Stomach (tissue), 4 donors: ENCODE results near the gene PLCB4.

Source experiments
- POLR2A ChIP-seq, 4 donors: fragments of 450-650 bp; IDR thresholded peaks; one replicate each; pipeline ENCODE4 v1.6.1; 2016; ENCODE audit warnings: antibody characterized with exemption in 4 of 4, control low read depth in 2 of 4, mild to moderate bottlenecking in 1 of 4, moderate library complexity in 1 of 4
- POLR2AphosphoS5 ChIP-seq, 3 donors: sonication (generic); formaldehyde crosslinking; IDR thresholded peaks; one replicate each; pipeline ENCODE4 v1.6.1; 2016; ENCODE audit warnings: antibody characterized with exemption in 3 of 3
- TF ChIP-seq, protein P1 (sequence below), 7 experiments: fragments of 450-650 bp in 4 of 7; fragments of 200-600 bp in 3 of 7; sonication (generic) in 3 of 7; IDR thresholded peaks; one replicate each; pipeline ENCODE4 v1.5.1; 2016 to 2019; ENCODE audit warnings: antibody characterized with exemption in 7 of 7, control low read depth in 2 of 7, mild to moderate bottlenecking in 1 of 7

DNA sequence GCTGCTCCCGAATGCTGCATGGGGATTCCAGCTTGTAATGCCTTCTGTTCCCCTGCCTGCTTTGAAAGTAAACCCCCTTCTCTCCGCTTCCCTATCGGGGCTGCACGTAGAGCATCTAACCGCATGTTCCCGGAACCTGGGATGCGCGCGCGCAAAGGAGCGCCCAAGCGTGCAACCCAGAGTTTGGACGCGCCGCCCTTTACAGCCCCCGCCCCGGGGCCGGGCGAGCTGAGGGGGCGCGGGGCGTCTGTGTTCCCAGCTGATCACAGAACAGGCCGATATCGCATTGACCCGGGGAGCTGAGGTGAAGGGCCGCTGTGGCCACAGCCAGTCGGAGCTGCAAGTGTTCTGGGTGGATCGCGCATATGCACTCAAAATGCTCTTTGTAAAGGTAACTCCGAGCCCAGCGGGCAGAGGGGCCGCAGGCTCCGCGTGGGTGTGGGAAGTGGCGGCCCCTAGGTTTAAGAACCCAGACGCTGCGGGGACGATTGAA, 446.9 kb downstream of the PLCB4 start:
- TF ChIP-seq, protein P1, sequence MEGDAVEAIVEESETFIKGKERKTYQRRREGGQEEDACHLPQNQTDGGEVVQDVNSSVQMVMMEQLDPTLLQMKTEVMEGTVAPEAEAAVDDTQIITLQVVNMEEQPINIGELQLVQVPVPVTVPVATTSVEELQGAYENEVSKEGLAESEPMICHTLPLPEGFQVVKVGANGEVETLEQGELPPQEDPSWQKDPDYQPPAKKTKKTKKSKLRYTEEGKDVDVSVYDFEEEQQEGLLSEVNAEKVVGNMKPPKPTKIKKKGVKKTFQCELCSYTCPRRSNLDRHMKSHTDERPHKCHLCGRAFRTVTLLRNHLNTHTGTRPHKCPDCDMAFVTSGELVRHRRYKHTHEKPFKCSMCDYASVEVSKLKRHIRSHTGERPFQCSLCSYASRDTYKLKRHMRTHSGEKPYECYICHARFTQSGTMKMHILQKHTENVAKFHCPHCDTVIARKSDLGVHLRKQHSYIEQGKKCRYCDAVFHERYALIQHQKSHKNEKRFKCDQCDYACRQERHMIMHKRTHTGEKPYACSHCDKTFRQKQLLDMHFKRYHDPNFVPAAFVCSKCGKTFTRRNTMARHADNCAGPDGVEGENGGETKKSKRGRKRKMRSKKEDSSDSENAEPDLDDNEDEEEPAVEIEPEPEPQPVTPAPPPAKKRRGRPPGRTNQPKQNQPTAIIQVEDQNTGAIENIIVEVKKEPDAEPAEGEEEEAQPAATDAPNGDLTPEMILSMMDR (IDR thresholded peaks at IDR 0.05) = no peak
- TF ChIP-seq POLR2A (IDR thresholded peaks at IDR 0.05) (no peak), POLR2AphosphoS5 (IDR thresholded peaks at IDR 0.05) (no peak)
